ENCODE results near the gene FAM78B.
A peak's percentile ranks its signal among the peaks of the same experiment; 100 is the strongest.

The FAM78B gene

DNA sequence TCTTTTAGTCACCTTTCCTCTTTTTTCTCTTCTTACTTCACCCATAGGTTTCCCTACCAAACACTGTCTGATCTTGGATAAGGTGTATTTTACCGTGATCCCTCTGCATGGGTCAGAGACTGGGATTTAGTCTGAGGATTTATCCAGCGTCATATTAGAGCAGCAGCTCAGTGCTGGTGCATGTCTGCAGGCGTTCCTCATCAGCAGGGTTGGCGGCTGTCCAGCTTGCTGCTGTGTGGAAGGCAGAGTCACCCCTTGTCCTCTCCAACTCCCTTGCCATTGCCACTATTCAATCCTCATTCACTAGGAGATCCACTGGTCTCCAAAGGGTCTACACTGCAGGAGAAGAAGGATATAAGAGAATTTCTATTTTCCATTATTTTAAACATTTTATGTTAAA lies 7.3 kb upstream of the FAM78B start:
- TF ChIP-seq, protein P1, sequence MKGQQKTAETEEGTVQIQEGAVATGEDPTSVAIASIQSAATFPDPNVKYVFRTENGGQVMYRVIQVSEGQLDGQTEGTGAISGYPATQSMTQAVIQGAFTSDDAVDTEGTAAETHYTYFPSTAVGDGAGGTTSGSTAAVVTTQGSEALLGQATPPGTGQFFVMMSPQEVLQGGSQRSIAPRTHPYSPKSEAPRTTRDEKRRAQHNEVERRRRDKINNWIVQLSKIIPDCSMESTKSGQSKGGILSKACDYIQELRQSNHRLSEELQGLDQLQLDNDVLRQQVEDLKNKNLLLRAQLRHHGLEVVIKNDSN (IDR thresholded peaks at IDR 0.05), result no peak
- TF ChIP-seq CEBPB (IDR thresholded peaks at IDR 0.05) (no peak), RAD21 (IDR thresholded peaks at IDR 0.05; ENCODE audit: low read depth) (no peak), TCF12 (IDR thresholded peaks at IDR 0.05; ENCODE audit: low read depth) (no peak), EP300 (IDR thresholded peaks at IDR 0.05; ENCODE audit: borderline replicate concordance) (no peak)

GRCh38 chr1:166172106-166172505 lies 5.3 kb upstream of the FAM78B start:
- TF ChIP-seq, protein P2, sequence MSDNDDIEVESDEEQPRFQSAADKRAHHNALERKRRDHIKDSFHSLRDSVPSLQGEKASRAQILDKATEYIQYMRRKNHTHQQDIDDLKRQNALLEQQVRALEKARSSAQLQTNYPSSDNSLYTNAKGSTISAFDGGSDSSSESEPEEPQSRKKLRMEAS (IDR thresholded peaks at IDR 0.05), result no peak
- TF ChIP-seq EP300 (IDR thresholded peaks at IDR 0.05; ENCODE audit: borderline replicate concordance), result no peak
- no peak for TF ChIP-seq FOXM1 (IDR thresholded peaks at IDR 0.05; ENCODE audit: borderline replicate concordance, low read depth)
- TF ChIP-seq TCF12 (IDR thresholded peaks at IDR 0.05; ENCODE audit: low read depth), result no peak
- no peak for TF ChIP-seq CREB1 (IDR thresholded peaks at IDR 0.05; ENCODE audit: low read depth)
- TF ChIP-seq, protein P1 (IDR thresholded peaks at IDR 0.05), result no peak
- TF ChIP-seq YY1 (IDR thresholded peaks at IDR 0.05; ENCODE audit: low read depth), result no peak

- TF ChIP-seq TCF12 (IDR thresholded peaks at IDR 0.05; ENCODE audit: low read depth) (no peak), EGR1 (IDR thresholded peaks at IDR 0.05) (no peak), EP300 (IDR thresholded peaks at IDR 0.05; ENCODE audit: borderline replicate concordance) (no peak), YY1 (IDR thresholded peaks at IDR 0.05; ENCODE audit: low read depth) (no peak), CREB1 (IDR thresholded peaks at IDR 0.05; ENCODE audit: low read depth) (no peak), NFIC (IDR thresholded peaks at IDR 0.05) (no peak), TEAD4 (IDR thresholded peaks at IDR 0.05) (no peak), RAD21 (IDR thresholded peaks at IDR 0.05; ENCODE audit: low read depth) (no peak), FOXM1 (IDR thresholded peaks at IDR 0.05; ENCODE audit: borderline replicate concordance, low read depth) (no peak), ZBTB7A (IDR thresholded peaks at IDR 0.05; ENCODE audit: low read depth) (no peak)
- TF ChIP-seq, protein P2 (IDR thresholded peaks at IDR 0.05), result no peak
- TF ChIP-seq, protein P1 (IDR thresholded peaks at IDR 0.05), result no peak
Measured at GRCh38 chr1:166170726-166171125, 3.9 kb upstream of the FAM78B start.

DNA sequence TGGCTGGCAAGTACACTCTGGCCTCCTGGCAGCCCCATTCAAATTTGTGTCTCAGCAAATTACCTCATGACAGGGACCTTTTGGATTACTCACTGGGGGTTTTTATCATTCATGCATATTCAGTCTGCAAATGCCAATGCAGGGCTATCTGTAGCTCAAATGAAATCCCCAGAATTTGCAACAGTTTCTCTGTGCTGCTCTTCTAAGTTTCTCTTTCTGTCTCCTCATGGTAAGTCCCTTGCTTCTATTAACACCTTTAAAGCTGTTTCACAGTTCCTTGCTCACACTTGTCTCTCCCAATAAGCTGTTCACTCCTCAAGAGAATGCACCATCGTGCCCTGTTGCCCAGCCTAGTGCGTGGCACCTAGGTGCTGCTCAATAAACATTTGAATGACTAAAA lies 3.3 kb upstream of the FAM78B start:
- TF ChIP-seq CEBPB (IDR thresholded peaks at IDR 0.05) (no peak), YY1 (IDR thresholded peaks at IDR 0.05; ENCODE audit: low read depth) (no peak), FOXM1 (IDR thresholded peaks at IDR 0.05; ENCODE audit: borderline replicate concordance, low read depth) (no peak), TEAD4 (IDR thresholded peaks at IDR 0.05) (no peak), ZBTB7A (IDR thresholded peaks at IDR 0.05; ENCODE audit: low read depth) (no peak), TAF1 (IDR thresholded peaks at IDR 0.05; ENCODE audit: low read depth) (no peak), NFIC (IDR thresholded peaks at IDR 0.05) (no peak), TCF12 (IDR thresholded peaks at IDR 0.05; ENCODE audit: low read depth) (no peak), RAD21 (IDR thresholded peaks at IDR 0.05; ENCODE audit: low read depth) (no peak), REST (IDR thresholded peaks at IDR 0.05; ENCODE audit: low read depth) (no peak), EP300 (IDR thresholded peaks at IDR 0.05; ENCODE audit: borderline replicate concordance) (no peak), EGR1 (IDR thresholded peaks at IDR 0.05) (no peak), CREB1 (IDR thresholded peaks at IDR 0.05; ENCODE audit: low read depth) (no peak)
- TF ChIP-seq, protein P2 (IDR thresholded peaks at IDR 0.05), result no peak
- TF ChIP-seq, protein P1 (IDR thresholded peaks at IDR 0.05), result no peak

- no peak for TF ChIP-seq EGR1 (IDR thresholded peaks at IDR 0.05)
- TF ChIP-seq, protein P2 (IDR thresholded peaks at IDR 0.05), result no peak
- no peak for TF ChIP-seq TAF1 (IDR thresholded peaks at IDR 0.05; ENCODE audit: low read depth)
- TF ChIP-seq TCF12 (IDR thresholded peaks at IDR 0.05; ENCODE audit: low read depth), result no peak
- no peak for TF ChIP-seq ZBTB7A (IDR thresholded peaks at IDR 0.05; ENCODE audit: low read depth)
- TF ChIP-seq TEAD4 (IDR thresholded peaks at IDR 0.05), result no peak
Measured at GRCh38 chr1:166169182-166169581, 2.4 kb upstream of the FAM78B start.

- TF ChIP-seq CEBPB (IDR thresholded peaks at IDR 0.05), result no peak
- no peak for TF ChIP-seq CREB1 (IDR thresholded peaks at IDR 0.05; ENCODE audit: low read depth)
- no peak for TF ChIP-seq EGR1 (IDR thresholded peaks at IDR 0.05)
- TF ChIP-seq EP300 (IDR thresholded peaks at IDR 0.05; ENCODE audit: borderline replicate concordance), result no peak
- no peak for TF ChIP-seq ZBTB7A (IDR thresholded peaks at IDR 0.05; ENCODE audit: low read depth)
- TF ChIP-seq NFIC (IDR thresholded peaks at IDR 0.05), result no peak
Measured at GRCh38 chr1:166167572-166167925, 748 bp upstream of the FAM78B start.

- TF ChIP-seq REST (IDR thresholded peaks at IDR 0.05; ENCODE audit: low read depth), result no peak
- TF ChIP-seq TCF12 (IDR thresholded peaks at IDR 0.05; ENCODE audit: low read depth), result no peak
- no peak for TF ChIP-seq EP300 (IDR thresholded peaks at IDR 0.05; ENCODE audit: borderline replicate concordance)
- TF ChIP-seq ZBTB7A (IDR thresholded peaks at IDR 0.05; ENCODE audit: low read depth), result peak; percentile 51; the same call in 1 of the 2 replicates
- no peak for TF ChIP-seq YY1 (IDR thresholded peaks at IDR 0.05; ENCODE audit: low read depth)
Measured at GRCh38 chr1:166166329-166166697, 488 bp downstream of the FAM78B start.

All from Ishikawa (cell line).